Measurements from ENCODE around the gene LSAMP.

LSAMP gene

DNA sequence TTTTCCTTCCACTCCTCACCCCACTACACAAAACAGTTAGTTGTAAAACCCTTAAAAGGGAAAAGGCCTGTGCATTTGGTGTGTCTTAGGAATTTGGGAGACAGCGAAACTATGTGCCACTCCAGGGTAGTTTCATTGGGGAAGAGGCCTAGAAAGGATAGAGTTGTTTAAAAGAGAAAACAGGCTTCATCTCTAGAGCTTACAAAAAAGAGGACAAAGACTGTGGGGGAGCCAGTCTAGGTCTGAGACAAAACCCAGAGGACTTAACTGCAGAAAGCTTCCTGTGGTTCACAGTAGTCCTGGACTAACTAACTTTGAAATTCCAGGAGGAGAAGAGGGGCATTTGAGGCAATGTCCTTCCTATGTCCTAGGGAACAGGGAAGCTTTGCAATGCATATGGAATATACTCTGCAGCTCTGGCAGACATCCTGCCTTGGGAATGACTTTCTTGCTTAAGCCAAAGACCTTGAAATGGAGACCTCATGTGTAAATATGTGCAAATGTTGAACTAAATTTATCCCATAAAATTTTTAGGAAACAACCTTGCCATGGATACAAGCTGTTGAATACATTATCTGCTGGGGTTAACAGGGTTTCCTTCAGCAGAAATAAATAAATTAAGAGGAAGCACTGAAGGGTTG lies 159.4 kb downstream of the LSAMP start:
- DNase-seq = no peak

GRCh38 chr3:116281313-116282143 lies 163.8 kb downstream of the LSAMP start:
- no peak for DNase-seq

- DNase-seq = no peak
Measured at GRCh38 chr3:116280130-116280740, 165.1 kb downstream of the LSAMP start.

DNA sequence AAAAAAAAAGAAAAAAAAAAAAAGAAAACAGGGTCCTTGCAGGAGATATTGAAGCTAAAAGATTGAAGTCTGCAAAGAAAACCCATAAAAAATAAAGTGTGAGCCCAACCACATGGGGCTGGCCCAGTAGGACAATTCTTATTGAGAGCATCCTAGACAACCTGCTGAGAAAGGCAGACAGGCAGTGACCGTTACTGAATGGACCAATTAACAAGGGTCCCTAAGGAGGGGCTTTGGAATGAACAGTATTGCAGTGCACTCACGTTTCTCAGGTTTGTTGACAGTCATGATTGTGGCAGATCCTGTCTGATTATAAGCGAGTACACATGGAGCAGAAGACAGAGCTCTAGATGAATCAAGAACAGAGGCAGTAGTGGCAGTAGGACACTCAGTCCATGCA lies 168.6 kb downstream of the LSAMP start:
- DNase-seq = no peak

DNA sequence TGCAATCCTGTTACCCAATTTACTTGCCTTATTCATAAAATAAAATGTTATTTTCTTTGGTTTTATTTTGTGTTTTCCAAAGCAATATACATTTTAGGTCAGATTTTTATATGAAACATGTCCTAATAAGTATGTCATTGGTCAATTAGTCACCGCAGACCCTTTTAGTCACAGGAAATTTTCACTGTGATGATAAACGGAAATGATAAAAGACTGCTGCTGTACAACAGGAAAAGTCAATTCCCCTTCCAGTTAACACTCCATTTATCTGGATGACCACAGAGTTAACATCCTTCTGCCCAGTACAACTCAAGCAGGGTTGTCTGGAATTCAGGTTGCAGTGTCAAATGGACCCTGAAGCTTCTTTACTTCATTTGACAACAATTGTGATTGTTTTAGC lies 175.2 kb downstream of the LSAMP start:
- no peak for DNase-seq

- no peak for DNase-seq
Measured at GRCh38 chr3:116267116-116267515, 178.2 kb downstream of the LSAMP start.

GRCh38 chr3:116265976-116266584 lies 179.2 kb downstream of the LSAMP start:
- peak; percentile 60 for DNase-seq

- DNase-seq = peak; percentile 95
Measured at GRCh38 chr3:116265320-116265695, 180.0 kb downstream of the LSAMP start.

- no peak for DNase-seq
Measured at GRCh38 chr3:116264546-116265319, 180.6 kb downstream of the LSAMP start.

DNA sequence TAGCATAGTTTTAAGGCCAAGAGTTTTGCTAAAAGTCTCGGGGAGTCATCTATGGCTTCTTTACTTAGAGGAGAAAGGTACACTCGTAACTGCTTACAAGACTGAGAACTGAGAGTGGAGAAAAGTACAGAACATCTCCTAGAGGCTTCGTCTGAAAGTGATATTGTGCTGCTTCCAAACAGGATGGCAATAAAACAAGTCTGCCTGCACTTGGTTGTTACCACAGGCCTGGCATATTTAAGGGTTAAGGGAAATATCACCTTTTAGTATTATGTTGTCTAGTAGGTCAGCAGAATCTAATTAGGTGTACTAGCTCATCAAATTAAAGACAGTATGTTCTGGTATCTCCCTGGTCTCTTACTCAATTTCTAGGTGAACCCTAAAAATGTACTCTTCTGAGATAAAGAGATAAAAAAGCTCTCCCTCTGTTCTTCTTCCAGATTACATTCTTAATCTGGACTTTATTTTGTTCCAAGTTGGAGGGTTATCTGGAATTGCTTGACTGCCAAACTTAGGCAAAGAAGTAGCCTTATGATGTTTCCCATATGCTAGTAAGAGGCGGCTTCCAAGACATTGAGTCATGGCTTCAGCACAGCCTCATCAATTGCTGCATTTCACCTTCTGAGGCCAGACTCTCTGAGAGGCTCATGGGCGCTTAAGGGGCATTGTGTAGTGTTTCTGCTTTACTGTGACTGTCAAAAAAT lies 181.3 kb downstream of the LSAMP start:
- DNase-seq = no peak

DNA sequence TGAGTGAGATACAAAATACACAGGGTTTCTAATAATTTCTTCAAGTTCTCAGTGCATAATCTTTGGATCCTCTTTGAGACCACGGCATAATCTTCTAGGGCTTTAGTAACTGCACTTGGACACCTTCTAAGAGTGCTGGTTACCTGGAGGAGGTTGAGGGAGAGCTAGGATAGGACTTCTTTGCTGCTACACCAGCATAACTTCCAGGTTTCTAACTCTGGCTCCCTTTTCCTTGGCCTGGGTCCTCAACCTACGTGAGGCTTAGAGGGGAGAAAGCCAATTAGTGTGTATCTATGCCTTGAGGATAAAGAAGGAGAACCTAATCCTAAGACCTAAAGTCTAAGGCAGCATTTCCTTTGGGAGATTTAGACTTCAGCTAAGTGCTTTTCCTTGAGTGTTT lies 184.8 kb downstream of the LSAMP start:
- DNase-seq = no peak

GRCh38 chr3:116259984-116260383 lies 185.3 kb downstream of the LSAMP start:
- DNase-seq = no peak

DNA sequence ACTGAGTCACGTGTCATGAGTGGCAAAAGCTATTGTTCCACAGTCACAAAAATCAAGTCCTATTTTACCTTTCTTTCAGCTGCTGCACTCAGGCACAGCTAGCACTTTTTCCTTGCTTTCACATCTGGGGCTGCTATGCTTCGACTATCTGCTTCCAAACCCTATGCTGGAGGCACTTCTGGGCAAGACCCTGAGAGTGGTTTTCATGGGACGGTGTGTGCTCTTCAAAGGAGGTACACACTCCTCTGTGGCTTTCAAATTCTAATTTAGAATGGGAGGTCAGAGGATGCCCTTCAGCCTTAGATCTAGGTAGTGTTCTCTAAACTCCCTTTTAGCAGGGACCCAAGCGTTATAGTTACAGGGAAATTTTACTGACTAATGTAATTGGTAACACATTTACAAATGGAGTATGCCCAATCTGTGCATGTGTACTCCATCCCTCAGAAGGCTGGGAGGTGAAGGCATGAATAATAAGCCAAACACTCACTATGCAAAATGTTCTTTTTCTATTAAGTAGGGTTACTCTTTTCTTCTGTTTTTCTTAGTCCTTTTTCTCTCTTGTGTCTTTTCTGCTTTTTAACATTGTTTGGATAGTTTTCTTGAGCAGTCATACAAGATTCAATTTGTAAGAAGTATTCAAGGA lies 188.3 kb downstream of the LSAMP start:
- DNase-seq = no peak

DNA sequence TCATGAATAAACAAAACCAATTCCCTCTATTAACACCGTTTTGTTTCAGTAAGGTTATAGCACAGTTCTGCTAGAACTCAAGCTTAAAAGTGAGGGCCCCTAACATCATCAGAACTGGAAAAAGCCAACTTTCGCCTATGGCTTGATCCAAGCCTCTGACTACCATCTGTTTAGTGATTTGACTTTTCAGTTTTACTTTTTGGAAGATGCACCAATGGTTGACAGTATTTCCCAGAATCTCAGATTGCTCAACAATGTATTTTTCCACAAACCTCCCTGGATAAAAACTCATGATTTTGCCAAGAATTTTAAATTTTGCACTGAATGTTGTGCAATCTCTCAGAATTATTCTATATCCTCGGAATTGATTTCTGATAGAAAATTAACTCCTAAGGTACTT lies 190.7 kb downstream of the LSAMP start:
- DNase-seq = no peak

DNA sequence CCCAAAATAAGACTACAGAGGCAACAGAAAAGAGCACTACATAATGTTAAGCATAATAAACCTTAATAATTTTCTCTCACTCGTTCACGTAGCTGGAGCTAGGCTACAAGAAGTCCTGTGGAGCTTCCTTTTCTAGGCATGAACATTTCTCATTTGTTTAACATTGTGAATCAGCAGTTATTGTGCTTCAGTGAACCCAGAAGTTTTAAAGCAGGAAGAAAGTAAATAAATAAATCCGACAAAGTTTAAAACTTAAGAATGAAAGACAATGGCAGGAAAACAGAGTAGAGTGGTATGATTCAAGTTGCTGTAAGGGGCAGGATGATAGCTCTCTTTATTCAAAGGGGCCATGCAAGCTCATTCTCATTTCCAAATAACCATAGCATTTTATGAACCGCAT lies 191.8 kb downstream of the LSAMP start:
- DNase-seq = no peak

- DNase-seq = no peak
Measured at GRCh38 chr3:116247605-116248004, 197.7 kb downstream of the LSAMP start.

DNA sequence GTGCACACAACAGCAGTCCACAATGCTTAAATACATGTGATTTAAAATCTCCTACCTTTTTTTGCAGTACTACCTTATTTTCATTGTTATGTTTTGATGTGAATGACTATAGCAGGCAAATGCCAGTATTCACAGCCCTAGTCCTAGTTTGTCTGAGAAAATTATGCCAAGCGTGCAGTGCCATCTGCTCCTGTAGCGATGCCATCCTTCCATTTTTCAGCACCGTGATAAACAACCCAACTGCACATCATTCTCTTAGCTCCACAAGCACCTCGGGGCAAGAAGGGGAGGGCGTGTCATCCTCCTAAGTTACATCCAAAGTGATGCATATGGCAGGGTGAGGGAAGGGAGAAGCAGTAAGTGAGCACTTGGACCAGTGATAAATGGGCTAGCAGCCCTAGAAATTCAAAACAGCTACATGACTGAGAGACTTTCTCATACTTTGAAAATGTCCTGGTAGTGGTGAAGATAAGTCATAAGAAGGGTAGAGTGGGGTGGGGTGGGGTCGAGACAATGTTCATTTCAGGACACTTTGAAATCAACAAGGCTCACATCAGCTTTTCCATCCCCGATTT lies 198.8 kb downstream of the LSAMP start:
- DNase-seq = peak; percentile 94

DNA sequence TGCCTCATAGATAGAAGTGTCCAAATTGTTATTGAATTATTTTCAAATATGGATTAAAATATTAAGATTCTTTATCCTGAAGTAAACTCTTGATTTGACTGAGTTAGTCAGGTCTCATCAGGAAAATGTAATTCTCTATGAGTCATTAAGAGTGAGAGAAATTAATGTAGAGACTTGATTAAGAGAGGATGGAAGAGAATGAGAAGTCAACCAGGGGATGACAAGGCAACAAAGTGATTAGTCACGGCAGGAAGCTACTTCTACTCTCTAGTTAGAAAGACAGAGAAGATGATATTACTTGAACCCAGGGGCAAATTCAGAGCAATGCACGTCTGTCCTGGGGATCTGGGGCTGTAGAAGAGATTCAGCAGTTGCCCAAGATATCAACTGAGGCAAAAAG lies 202.5 kb downstream of the LSAMP start:
- DNase-seq = no peak

DNA sequence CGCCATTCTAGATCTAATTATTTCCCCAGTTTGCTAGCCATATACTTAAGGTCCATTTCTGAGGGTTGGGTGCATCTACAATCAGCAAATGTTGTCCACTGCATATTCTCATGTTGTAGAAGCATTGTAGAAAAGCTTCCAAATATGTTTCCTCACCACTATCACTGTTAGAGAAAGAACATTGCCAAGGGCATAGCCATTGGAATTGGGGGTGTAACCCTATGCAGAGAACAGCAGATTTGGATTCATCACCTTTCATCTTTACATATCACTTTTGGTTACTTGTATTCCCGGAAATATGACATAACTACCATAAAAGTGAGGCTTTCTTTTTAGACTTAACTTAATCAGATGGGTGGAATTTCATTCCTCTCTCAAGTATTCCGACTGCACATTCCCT lies 203.6 kb downstream of the LSAMP start:
- no peak for DNase-seq

- no peak for DNase-seq
Measured at GRCh38 chr3:116240261-116240660, 205.0 kb downstream of the LSAMP start.

DNA sequence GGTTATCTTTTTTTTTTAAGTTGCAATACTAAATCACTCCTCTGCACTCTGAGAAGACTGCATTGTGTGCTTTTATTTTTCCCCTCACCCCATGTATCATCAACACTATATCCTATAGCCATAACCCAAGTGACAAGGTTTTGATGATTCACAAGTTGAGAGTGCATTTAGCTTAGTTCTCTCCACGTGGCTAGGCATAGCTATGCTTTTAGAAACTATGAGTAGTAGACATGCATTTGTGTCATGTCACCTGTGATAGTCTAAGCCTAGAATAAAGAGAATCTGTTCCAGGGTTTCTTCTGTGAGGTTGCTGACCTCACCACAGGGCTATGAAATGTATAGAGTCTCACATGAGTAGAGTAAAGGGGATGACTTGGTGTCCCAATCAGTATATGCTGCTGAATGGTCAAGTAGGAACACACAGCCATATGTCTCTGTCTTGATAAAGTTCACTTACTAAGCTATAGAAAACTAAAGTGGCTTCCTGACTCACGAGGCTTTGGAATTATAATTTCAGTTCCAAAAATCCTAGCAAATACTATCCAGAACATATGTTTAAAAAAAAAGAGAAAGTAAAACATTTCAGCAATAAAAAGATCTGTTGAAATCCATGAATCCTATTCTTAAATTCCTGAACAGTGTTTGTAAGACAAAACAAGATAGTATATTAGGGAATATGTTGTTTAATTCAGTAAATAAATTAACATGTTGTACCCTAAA lies 206.3 kb downstream of the LSAMP start:
- no peak for DNase-seq

Measured in NCI-H2171 treated with DMSO at 0.1 percent for 48 hours (cell line).